HK-2 (cell line): ENCODE measurements around the gene ARMC10.
"Not testable (repeated sequence)": the region's sequence is repeated elsewhere in the genome, so short reads cannot be mapped to it uniquely, and the experiment has no call there.

Experiments
- DNase-seq: peaks from one replicate; pipeline ENCODE4 v3.0.0-alpha.2; 2018; ENCODE audit not compliant: unreplicated experiment

ARMC10 gene

GRCh38 chr7:103124429-103124979 is 49.6 kb downstream of the ARMC10 start:
- no peak for DNase-seq

- no peak for DNase-seq
Measured at GRCh38 chr7:103127006-103127405, 52.1 kb downstream of the ARMC10 start.

- no peak for DNase-seq
Measured at GRCh38 chr7:103129702-103130549, 55.0 kb downstream of the ARMC10 start.

GRCh38 chr7:103130901-103131624 is 56.1 kb downstream of the ARMC10 start:
- DNase-seq: no peak

- DNase-seq: no peak
Measured at GRCh38 chr7:103132995-103133688, 58.2 kb downstream of the ARMC10 start.

- DNase-seq: no peak
Measured at GRCh38 chr7:103134836-103135554, 60.1 kb downstream of the ARMC10 start.

GRCh38 chr7:103140061-103140460 is 65.1 kb downstream of the ARMC10 start:
- DNase-seq: no peak

GRCh38 chr7:103140685-103141084 is 65.7 kb downstream of the ARMC10 start:
- DNase-seq: no peak

- DNase-seq: no peak
Measured at GRCh38 chr7:103141753-103142404, 66.9 kb downstream of the ARMC10 start.

GRCh38 chr7:103142494-103142893 is 67.6 kb downstream of the ARMC10 start:
- no peak for DNase-seq

- DNase-seq: no peak
Measured at GRCh38 chr7:103143868-103144267, 68.9 kb downstream of the ARMC10 start.

GRCh38 chr7:103144754-103145153 is 69.8 kb downstream of the ARMC10 start:
- DNase-seq: not testable (repeated sequence)

GRCh38 chr7:103148131-103148993 is 73.4 kb downstream of the ARMC10 start:
- no peak for DNase-seq
